DND-41 (cell line): ENCODE data around the gene SYNE3.

Source experiments
- ATAC-seq: fragments of 200-7000 bp; cut with Tn5 transposase; 3 replicates; pipeline ENCODE4 v1.9.1; 2021; ENCODE audit warnings: low read depth; ENCODE audit not compliant: insufficient read depth
- DNase-seq: peaks from one replicate; pipeline ENCODE4 v3.0.0-alpha.2; 2020
- H2AFZ ChIP-seq: 2 replicates; pipeline ENCODE4 v1.6.0; 2012; ENCODE audit warnings: low read depth, low read length
- H3K27ac ChIP-seq: 2 replicates; pipeline ENCODE4 v1.5.1; 2012; ENCODE audit warnings: low read length, inconsistent platforms
- H3K27me3 ChIP-seq: fragments of 200-600 bp; sonication (generic); 2 replicates; pipeline ENCODE4 v1.6.0; 2012; ENCODE audit warnings: low read length, mild to moderate bottlenecking, inconsistent platforms; ENCODE audit not compliant: insufficient read depth, poor library complexity
- H3K36me3 ChIP-seq: 2 replicates; pipeline ENCODE4 v1.5.1; 2012; ENCODE audit warnings: low read length, inconsistent platforms; ENCODE audit not compliant: insufficient read depth
- H3K4me1 ChIP-seq: 2 replicates; pipeline ENCODE4 v1.5.1; 2012; ENCODE audit warnings: mild to moderate bottlenecking, low read length; ENCODE audit not compliant: insufficient read depth
- H3K4me2 ChIP-seq: 2 replicates; pipeline ENCODE4 v1.6.0; 2012; ENCODE audit warnings: mild to moderate bottlenecking, moderate library complexity, low read length, inconsistent platforms; ENCODE audit not compliant: insufficient read depth
- H3K4me3 ChIP-seq, 2 experiments: fragments of 200-600 bp in 1 of 2; shearing (Covaris generic) in 1 of 2; 2 replicates each; pipeline ENCODE4 v1.5.1; 2012 to 2016; ENCODE audit warnings: inconsistent platforms in 2 of 2, low read length in 2 of 2, mild to moderate bottlenecking in 2 of 2, low read depth in 1 of 2, moderate library complexity in 1 of 2
- H3K79me2 ChIP-seq: 2 replicates; pipeline ENCODE4 v1.6.0; 2012; ENCODE audit warnings: low read length, inconsistent platforms; ENCODE audit not compliant: insufficient read depth
- H3K9ac ChIP-seq: 2 replicates; pipeline ENCODE4 v1.6.0; 2012; ENCODE audit warnings: low read depth, mild to moderate bottlenecking, inconsistent platforms, low read length, moderate library complexity
- H3K9me3 ChIP-seq: 2 replicates; pipeline ENCODE4 v1.5.1; 2012; ENCODE audit warnings: low read length, moderate library complexity, mild to moderate bottlenecking, inconsistent platforms; ENCODE audit not compliant: insufficient read depth, severe bottlenecking
- H4K20me1 ChIP-seq: 2 replicates; pipeline ENCODE4 v1.6.0; 2012; ENCODE audit warnings: low read length; ENCODE audit not compliant: insufficient read depth
- EZH2 ChIP-seq: IDR thresholded peaks from 3 replicates; pipeline ENCODE4 v1.6.1; 2012; ENCODE audit warnings: borderline replicate concordance, low read depth, mild to moderate bottlenecking, moderate library complexity, low read length, inconsistent platforms; ENCODE audit not compliant: severe bottlenecking
- TF ChIP-seq, protein P1 (sequence below): IDR thresholded peaks from 2 replicates; pipeline ENCODE4 v1.5.1; 2012; ENCODE audit warnings: borderline replicate concordance, low read length, moderate library complexity, mild to moderate bottlenecking; ENCODE audit not compliant: poor library complexity, severe bottlenecking; ENCODE audit errors: extremely low read depth

Gene SYNE3

DNA sequence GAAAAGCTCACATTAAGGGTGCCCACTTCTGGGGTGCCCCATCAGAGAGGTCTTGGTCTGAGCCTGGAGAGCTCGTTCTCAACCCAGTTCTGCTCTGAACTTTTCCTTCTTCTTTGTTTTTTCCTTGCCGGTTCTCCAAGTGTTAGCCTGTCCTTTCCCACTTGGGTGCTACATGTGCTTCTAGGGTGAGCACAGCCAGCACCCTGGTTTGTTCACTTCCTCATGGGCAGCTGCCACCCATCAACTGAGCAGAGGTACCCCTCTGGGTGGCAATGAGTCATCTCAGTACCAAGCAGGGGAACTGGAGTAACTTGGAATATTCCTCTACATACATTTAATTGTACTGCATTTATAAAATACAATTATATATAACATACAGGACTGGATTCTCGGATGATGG, 3.9 kb upstream of the SYNE3 start:
- H3K4me3 ChIP-seq: no peak overlapping the region

DNA sequence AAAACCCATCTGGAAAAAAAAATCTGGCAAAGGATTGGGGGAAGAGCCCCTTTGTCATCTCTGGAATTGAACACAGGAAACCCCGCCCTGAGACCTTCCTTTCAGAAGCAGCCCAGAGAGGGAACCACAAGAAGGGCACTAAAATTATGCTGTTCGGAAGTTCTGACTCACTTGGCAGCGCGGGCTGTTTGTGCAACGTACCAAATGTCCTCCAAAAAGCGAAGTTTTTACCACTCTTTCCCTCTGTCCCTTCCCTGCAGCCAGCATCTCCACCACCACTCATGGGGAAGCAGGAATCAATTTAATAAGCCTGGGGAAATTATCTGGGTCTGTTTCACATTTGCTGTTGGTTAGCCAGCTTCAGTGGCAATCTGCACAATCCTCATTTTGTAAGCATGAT, 3.2 kb upstream of the SYNE3 start:
- Histone ChIP-seq H3K79me2 (no peaks in the 10 kb centered on the region), H3K27me3 (peaks cover 14% of the 10 kb centered on the region), H3K9me3 (no peaks in the 10 kb centered on the region), H4K20me1 (no peaks in the 10 kb centered on the region; the same call in 1 of the 2 replicates), H3K4me2 (peak overlapping the region; percentile 34), H3K4me1 (peaks cover 37% of the 10 kb centered on the region), H3K4me3 (no peak overlapping the region), H2AFZ (peak overlapping the region; percentile 10; the same call in 1 of the 2 replicates), H3K27ac (0 out of 2 replicates have a peak overlapping the region, but pooled peaks have one; percentile 17), H3K36me3 (no peaks in the 10 kb centered on the region), H3K9ac (peak overlapping the region; percentile 14; the same call in 1 of the 2 replicates)
- ATAC-seq (peak; percentile 45), DNase-seq (peak; percentile 60)
- no peak for TF ChIP-seq EZH2
- TF ChIP-seq, protein P1, sequence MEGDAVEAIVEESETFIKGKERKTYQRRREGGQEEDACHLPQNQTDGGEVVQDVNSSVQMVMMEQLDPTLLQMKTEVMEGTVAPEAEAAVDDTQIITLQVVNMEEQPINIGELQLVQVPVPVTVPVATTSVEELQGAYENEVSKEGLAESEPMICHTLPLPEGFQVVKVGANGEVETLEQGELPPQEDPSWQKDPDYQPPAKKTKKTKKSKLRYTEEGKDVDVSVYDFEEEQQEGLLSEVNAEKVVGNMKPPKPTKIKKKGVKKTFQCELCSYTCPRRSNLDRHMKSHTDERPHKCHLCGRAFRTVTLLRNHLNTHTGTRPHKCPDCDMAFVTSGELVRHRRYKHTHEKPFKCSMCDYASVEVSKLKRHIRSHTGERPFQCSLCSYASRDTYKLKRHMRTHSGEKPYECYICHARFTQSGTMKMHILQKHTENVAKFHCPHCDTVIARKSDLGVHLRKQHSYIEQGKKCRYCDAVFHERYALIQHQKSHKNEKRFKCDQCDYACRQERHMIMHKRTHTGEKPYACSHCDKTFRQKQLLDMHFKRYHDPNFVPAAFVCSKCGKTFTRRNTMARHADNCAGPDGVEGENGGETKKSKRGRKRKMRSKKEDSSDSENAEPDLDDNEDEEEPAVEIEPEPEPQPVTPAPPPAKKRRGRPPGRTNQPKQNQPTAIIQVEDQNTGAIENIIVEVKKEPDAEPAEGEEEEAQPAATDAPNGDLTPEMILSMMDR: no peak

More for the DNA sequence above, 3.9 kb upstream of the SYNE3 start:
- TF ChIP-seq EZH2: no peak
- TF ChIP-seq, protein P1: no peak
- H3K4me1 ChIP-seq: peaks cover 40% of the 10 kb centered on the region
- no peak for ATAC-seq
- no peaks in the 10 kb centered on the region for H3K79me2 ChIP-seq
- H3K9me3 ChIP-seq: no peaks in the 10 kb centered on the region
- no peaks in the 10 kb centered on the region; the same call in 1 of the 2 replicates for H4K20me1 ChIP-seq
- no peak for DNase-seq
- H3K9ac ChIP-seq: peak overlapping the region; percentile 14; the same call in 1 of the 2 replicates
- H3K27ac ChIP-seq: no peak overlapping the region
- no peaks in the 10 kb centered on the region for H3K36me3 ChIP-seq
- H3K27me3 ChIP-seq: peaks cover 7% of the 10 kb centered on the region
- no peak overlapping the region for H2AFZ ChIP-seq
- no peak overlapping the region; the same call in 1 of the 2 replicates for H3K4me2 ChIP-seq

DNA sequence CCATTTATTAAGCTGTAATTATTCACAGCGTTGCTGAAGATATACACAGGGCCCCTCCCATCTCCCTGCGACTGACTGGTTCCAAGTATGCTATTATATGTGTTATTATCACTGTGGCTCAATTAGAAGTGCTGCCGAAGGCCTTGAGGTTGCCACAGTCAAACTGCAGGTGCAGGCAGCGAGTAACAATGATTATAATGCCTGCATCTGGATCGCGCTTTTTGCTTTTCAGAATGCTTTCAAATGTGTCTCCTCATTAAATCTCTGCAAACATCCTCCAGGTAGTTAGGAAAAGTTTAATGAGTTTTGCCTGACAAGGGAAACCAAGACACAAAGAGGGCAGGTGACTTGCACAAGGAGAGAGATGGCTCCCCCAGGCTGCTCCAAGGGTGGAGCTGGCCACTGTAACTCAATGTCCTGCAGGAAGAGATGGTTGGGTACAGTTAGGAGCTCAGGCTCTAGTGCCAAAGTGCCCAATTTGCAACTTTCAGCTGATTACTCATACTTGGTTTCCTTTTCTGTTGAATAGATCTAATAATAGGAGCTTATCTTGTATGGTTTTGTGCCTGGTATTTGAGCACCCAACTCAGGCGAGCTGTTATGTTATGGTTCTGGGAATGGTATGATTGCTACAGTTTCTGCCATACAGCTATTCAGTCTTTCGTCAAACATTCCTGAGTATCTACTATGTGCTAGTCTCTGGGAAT, 1.7 kb upstream of the SYNE3 start:
- H4K20me1 ChIP-seq: no peaks in the 10 kb centered on the region; the same call in 1 of the 2 replicates

More for the DNA sequence above, 1.7 kb upstream of the SYNE3 start:
- ATAC-seq (no peak), DNase-seq (no peak)
- Histone ChIP-seq H3K36me3 (no peaks in the 10 kb centered on the region), H3K4me1 (peaks cover 22% of the 10 kb centered on the region), H3K27ac (no peak overlapping the region), H3K79me2 (no peaks in the 10 kb centered on the region), H3K9me3 (no peaks in the 10 kb centered on the region), H3K9ac (no peak overlapping the region), H3K27me3 (peaks cover 16% of the 10 kb centered on the region), H3K4me2 (no peak overlapping the region), H2AFZ (no peak overlapping the region), H3K4me3 (no peak overlapping the region)
- TF ChIP-seq EZH2: no peak
- TF ChIP-seq, protein P1: no peak
